ENCODE measurements around the gene CAV1.

CAV1 gene

GRCh38 chr7:116505278-116505677 lies 19.6 kb upstream of the CAV1 start:
- DNase-seq: no peak

GRCh38 chr7:116505823-116506222 lies 19.0 kb upstream of the CAV1 start:
- no peak for DNase-seq

DNA sequence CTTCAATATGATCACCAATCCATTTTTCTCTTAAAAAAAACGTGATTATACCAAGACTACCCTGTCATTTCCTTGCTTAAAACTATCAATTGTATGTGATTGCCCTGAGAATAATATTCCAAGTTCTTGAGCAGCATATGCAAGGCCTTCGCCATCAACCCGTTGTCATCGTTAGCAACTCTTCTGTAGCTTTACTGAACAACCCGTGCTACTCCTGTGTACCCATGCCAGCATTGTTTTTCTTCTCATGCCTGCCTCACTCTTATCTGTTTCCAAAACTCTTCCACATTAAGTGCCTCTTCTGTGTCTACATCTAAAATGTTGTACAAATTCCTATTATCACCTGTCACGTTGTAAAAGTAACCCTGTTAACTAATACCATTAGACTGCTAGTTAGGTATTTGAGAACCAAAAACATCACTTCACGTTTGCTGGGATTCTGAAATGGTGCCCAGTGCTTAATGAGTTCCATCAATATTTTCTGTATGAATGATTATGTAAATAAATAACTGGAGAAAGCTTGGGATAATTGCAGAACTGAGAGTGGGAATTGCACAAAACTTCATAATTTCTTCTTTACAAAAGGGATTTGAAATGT lies 14.8 kb upstream of the CAV1 start:
- DNase-seq: no peak

DNA sequence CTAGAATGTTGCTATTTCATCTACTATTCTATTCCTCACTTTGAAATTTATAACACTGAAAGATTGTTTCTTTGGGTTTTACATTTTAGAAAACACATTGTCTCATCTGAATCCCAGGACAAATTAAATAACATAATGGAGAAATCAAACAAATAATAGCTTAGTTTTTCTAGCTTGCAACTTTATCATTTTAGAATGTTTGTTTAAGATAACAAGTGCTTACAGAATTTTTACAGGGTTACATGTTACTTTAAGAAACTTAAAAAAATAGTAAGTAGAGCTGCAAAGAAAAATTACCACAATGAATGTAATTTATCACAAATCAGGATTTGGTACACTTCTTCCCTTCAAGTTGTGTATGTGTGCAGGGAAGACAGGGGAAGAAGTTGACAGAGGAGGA lies 14.0 kb upstream of the CAV1 start:
- no peak for DNase-seq

GRCh38 chr7:116511552-116512519 lies 13.0 kb upstream of the CAV1 start:
- DNase-seq: no peak

DNA sequence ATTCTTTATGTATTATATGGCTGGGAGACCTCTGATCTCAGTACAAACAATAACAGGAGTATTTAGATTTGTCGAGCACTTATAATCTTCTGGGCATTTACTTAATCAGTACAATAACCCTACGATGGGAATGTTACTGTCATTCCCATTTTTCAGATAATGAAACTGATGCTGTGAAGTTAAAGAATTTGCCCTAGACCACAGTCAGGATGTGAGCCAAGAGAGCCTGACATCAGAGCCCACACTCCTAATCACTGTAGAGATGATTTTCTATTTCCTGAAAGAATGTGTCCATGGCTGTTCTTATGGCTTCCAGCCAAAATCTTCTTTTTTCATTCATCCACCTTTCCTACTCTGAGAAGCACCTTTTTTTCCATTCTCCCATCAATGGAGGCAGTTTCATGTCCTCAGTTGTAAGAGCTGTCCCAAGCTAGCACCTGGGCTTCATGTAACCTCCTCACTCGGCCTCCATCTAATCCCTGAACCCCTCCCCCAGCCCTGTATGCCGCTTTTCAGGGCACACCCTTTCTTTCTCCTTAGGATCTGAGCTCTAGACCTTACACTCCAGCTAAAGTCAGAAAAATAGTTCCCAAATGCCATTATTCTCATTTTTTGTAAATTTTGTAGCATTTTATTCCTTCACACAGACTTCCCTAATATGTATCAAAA lies 12.2 kb upstream of the CAV1 start:
- no peak for DNase-seq

GRCh38 chr7:116515584-116515983 lies 9.3 kb upstream of the CAV1 start:
- no peak for DNase-seq

DNA sequence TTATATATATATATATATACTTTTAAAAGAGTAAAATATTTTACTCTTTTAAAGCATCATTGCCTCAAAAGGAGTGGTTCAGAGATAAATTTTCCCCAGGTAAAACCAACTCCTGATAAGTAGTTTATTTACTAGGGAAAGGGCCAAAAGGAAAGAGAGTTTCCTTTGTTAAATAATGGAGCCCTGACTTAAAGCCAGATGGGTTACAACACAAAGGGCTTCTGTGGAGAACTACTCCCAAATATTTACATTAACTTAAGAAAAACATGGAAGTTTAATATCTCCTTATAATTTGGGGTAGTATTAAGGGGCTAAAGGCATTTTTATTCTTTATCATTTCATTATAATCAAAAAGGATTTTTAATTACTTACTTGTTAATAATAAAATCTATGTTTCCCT lies 8.5 kb upstream of the CAV1 start:
- DNase-seq: no peak

- no peak for DNase-seq
These were observed 7.2 kb upstream of the CAV1 start for GRCh38 chr7:116517626-116518025.

- DNase-seq: no peak
These were observed 5.9 kb upstream of the CAV1 start for GRCh38 chr7:116518961-116519360.

- no peak for DNase-seq
These were observed 3.7 kb upstream of the CAV1 start for GRCh38 chr7:116521046-116521664.

DNA sequence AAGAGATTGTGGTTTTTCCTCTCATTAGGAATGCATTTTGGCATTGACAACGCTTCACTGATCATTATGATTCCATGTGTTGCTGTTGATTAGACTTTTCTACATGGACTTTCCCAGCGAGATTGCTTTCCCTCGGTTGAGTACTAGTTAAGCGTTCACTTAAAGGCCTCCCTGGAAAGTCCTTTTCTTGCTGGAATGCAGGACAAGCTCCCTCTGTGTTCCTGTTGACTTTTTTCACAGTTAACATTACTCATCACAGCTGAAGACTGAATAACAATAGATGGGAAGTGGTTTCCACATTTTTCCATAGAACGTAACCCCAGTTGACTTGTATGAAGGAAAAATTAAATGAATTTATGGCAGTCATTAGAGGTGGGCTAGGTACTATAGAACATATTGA lies 2.6 kb upstream of the CAV1 start:
- no peak for DNase-seq

DNA sequence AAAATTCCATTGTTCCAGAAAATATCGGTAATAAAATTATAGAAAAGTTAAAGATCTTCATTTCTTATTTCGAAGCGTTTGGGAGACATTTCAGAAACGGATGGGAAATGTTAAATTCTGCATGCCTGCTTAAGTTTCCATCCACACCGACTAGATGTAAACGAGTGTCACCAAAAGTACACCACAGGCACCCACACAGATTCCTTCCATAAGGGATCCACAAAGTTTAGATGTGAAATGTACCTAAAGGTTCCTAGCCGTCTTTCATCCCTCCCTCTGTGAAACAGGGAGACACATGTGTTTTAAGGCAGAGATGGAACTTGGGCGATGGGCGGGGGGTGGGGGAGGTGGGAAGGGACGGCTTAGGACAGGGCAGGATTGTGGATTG lies 621 bp upstream of the CAV1 start:
- DNase-seq: no peak

- no peak for DNase-seq
These were observed 569 bp downstream of the CAV1 start for GRCh38 chr7:116525298-116525912.

GRCh38 chr7:116525913-116526861 lies 1.4 kb downstream of the CAV1 start:
- DNase-seq: no peak

DNA sequence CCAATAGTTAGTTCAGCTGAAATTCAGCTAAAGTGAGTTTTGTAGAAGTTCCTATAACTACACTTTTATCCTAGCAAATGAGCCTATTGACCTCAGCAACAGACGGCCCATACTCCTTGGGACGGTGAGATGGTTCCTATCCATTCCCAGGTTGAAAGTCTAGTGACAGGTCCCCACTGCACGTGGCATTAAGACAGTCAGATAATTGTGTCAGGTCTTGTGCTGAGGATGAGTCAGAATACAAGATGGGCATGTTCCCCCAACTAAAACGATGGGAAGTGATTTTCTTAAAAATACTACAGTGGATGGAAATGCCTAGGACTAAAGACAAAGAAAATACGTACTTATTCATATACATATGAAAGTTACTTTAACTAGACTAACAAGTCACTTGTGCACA lies 2.1 kb downstream of the CAV1 start:
- no peak for DNase-seq

GRCh38 chr7:116527521-116527920 lies 2.7 kb downstream of the CAV1 start:
- no peak for DNase-seq

DNA sequence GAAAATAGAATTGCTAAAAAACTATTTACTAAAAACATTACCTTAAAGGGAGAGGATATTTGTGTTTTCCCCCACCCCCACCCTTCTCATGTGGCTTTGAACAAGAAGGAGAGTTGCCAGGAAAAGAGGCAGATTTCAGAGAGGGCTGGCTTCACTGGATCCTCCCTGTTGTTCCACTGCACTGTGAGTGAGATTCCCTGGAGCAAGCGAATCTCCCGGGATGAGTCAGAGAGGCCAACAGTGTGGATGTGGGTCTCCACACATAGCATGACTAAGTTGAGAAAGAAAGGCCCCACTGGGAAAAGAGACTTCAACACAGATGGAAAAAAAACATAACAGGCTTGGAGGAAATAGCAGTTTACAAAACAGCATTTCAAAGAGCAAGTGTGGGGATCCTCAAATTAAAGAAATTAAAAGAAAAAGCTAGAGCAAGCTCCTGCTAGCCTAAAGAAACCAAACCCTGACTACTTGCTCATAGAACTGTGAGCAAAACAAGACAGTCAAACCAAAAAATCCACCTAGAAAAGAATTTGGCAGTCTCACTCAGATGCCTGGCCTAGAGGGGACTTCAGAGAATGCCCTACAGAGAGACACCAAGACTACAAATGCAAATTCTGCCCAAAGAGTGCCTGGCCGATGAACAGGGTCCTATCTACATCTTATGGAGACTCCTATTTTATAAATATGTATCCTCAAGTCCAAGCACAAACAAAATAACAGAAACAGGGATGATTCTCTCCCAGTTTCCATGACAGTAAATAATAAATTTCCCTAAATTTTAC lies 3.4 kb downstream of the CAV1 start:
- DNase-seq: no peak

DNA sequence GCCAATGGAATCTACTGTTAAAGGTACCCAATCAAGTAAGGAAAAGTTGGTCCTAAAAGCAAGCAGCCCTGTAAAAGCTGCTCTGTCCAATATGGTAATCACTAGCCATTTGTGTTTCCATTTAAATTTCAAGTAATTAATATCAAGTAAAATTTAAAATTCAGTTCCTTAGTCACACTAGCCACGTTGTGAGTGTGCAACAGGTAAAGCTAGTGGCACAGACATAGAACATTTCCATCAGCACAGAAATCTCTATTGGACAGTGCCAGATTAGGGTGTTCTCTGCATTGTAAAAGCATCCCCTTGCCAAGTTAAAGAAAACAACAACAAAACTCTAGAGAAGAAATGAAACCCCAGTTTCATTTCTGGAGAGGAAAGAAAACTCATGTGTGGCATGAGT lies 4.4 kb downstream of the CAV1 start:
- DNase-seq: no peak

GRCh38 chr7:116530107-116530820 lies 5.4 kb downstream of the CAV1 start:
- DNase-seq: no peak
